ENCODE measurements around the gene MRPS9. TPM values are rescaled to one million over a fixed set of nuclear protein-coding genes. Genes with fewer than 3 reads are reported as not detected.
A peak's percentile ranks its signal among the peaks of the same experiment; 100 is the strongest.

The MRPS9 gene
- total and polyA plus RNA-seq, 3 donors from 2014 or later, result 28.6 to 59.6 (median 30.5) TPM

DNA sequence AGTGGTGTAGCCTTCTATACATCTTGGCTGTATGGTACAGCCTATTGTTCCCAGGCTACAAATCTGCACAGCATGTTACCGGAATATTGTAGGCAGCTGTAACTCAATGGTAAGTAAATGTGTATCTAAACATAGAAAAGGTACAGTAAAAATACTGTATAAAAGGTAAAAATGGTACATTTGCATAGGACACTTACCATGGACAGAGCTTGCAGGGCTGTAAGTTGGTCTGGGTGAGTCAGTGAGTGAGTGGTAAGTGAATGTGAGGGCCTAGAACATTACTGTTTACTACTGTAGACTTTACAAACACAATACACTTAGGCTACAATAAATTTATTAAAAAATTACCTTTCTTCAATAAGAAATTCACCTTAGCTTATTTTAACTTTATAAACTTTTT is 3.7 kb upstream of the MRPS9 start:
- H3K9me3 ChIP-seq, result no peaks in the 10 kb centered on the region
- no peak overlapping the region for H3K4me3 ChIP-seq
- no peaks in the 10 kb centered on the region for H3K27me3 ChIP-seq
- no peaks in the 10 kb centered on the region for H3K36me3 ChIP-seq (ENCODE audit: low read depth, missing control alignments)
- H3K27ac ChIP-seq, result no peak overlapping the region
- 91 to 94% methylated on average over 1 of the region's 1 CpG for WGBS, 2 donors
- TF ChIP-seq POLR2A (IDR thresholded peaks at IDR 0.05), result no peak
- TF ChIP-seq, protein P1, sequence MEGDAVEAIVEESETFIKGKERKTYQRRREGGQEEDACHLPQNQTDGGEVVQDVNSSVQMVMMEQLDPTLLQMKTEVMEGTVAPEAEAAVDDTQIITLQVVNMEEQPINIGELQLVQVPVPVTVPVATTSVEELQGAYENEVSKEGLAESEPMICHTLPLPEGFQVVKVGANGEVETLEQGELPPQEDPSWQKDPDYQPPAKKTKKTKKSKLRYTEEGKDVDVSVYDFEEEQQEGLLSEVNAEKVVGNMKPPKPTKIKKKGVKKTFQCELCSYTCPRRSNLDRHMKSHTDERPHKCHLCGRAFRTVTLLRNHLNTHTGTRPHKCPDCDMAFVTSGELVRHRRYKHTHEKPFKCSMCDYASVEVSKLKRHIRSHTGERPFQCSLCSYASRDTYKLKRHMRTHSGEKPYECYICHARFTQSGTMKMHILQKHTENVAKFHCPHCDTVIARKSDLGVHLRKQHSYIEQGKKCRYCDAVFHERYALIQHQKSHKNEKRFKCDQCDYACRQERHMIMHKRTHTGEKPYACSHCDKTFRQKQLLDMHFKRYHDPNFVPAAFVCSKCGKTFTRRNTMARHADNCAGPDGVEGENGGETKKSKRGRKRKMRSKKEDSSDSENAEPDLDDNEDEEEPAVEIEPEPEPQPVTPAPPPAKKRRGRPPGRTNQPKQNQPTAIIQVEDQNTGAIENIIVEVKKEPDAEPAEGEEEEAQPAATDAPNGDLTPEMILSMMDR (IDR thresholded peaks at IDR 0.05), result no peak
- intact Hi-C loops (cut with DNase I; ENCODE audit: low total_unique reads), result no loop called here
- H3K4me1 ChIP-seq, result peaks cover 5% of the 10 kb centered on the region
- DNase-seq, result no peak

DNA sequence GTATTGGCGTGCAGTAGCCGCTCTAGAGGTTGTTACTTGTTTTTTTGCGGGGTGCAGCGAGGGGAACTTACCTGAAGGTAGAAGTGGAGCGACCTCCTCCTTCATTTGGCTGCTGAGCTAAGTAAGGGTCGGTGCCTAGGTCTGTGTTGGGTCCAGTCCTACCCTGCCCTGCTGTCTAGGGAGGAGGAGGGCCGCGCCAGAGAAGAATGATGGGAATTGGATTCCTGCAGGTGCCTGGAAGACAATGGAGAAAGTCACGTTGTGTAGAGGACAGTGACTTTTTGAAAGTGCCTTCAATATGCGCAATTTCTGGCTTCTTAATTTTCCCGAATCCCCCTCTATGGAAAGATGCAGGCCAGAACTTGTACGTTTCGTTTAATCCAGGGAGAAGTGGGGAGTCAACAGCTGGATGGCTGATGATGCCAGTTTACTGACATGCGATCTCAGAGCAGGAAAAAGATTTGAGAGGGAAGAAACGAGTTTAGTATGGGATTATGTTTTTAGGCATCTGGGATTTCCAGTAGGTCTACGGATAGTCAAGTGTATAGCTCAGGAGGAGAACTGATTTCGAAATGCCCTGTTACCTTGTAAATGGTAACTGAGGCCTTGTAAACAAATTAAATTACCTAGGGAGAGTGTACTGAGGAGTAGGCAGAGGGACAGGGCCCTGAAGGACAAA is 653 bp downstream of the MRPS9 start:
- H3K9me3 ChIP-seq, result no peaks in the 10 kb centered on the region
- intact Hi-C loops (cut with DNase I; ENCODE audit: low total_unique reads), result no loop called here
- H3K27ac ChIP-seq, result peak overlapping the region; percentile 34 to 89
- WGBS, 2 donors, result 5% methylated on average over 17 of the region's 17 CpGs
- H3K27me3 ChIP-seq, result no peaks in the 10 kb centered on the region
- H3K36me3 ChIP-seq (ENCODE audit: low read depth, missing control alignments), result no peaks in the 10 kb centered on the region
- TF ChIP-seq, protein P1 (IDR thresholded peaks at IDR 0.05), result no peak
- no peak for TF ChIP-seq POLR2A (IDR thresholded peaks at IDR 0.05)
- DNase-seq, result peak; percentile 48
- peak overlapping the region; percentile 82 to 87 for H3K4me3 ChIP-seq
- H3K4me1 ChIP-seq, result peaks cover 5% of the 10 kb centered on the region

DNA sequence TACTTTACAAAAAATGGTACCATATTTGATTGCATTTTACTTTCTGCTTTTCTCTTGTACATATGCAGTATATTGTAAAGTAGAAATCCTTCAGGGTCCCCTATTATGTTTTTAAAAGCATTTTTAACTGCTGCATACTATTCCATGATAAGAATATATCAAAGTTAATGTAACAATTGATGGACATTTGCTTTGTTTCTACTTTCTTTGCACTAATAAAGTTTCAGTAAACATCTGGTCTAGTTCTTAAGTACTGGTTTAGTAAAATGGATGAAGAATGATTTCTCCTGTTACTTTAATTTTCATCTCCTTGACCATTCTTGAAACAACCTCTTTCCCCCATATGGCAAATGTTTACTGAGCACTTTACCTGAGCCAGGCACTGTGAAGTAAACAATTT is 1.7 kb downstream of the MRPS9 start:
- H3K27ac ChIP-seq, result no peak overlapping the region
- DNase-seq, result no peak
- TF ChIP-seq, protein P1 (IDR thresholded peaks at IDR 0.05), result no peak
- TF ChIP-seq POLR2A (IDR thresholded peaks at IDR 0.05), result no peak
- intact Hi-C loops (cut with DNase I; ENCODE audit: low total_unique reads), result no loop called here
- no peaks in the 10 kb centered on the region for H3K27me3 ChIP-seq
- H3K36me3 ChIP-seq (ENCODE audit: low read depth, missing control alignments), result no peaks in the 10 kb centered on the region
- H3K4me3 ChIP-seq, result no peak overlapping the region
- no peaks in the 10 kb centered on the region for H3K9me3 ChIP-seq
- peaks cover 5% of the 10 kb centered on the region for H3K4me1 ChIP-seq

DNA sequence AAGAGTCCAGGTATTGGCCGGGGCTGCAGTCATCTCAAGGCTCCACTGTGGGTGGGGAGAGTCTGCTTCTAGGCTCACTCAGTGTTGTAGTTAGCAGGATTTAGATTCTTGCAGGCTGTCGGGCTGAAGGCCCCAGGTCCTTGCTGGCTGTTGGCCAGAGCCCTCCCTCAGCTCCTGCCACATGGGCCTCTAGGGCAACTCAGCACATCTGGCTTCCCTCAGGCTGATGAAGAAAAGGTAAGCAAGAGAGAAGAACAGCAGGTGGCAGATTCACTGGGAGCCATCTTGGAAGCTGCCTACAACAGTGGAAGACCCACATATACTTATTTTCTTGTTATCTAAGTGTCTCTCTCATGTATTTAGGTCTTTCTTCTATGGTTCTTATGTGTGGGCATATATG is 4.3 kb downstream of the MRPS9 start:
- H3K36me3 ChIP-seq (ENCODE audit: low read depth, missing control alignments), result no peaks in the 10 kb centered on the region
- H3K4me3 ChIP-seq, result no peak overlapping the region
- DNase-seq, result peak; percentile 21
- H3K27ac ChIP-seq, result peak overlapping the region in 1 of 2 donors; percentile 3
- no peaks in the 10 kb centered on the region for H3K9me3 ChIP-seq
- H3K27me3 ChIP-seq, result no peaks in the 10 kb centered on the region
- intact Hi-C loops (cut with DNase I; ENCODE audit: low total_unique reads), result no loop called here
- H3K4me1 ChIP-seq, result peaks cover 5% of the 10 kb centered on the region
- TF ChIP-seq POLR2A (IDR thresholded peaks at IDR 0.05), result no peak
- TF ChIP-seq, protein P1 (IDR thresholded peaks at IDR 0.05), result no peak
- 58 to 75% methylated on average over 2 of the region's 2 CpGs for WGBS, 2 donors

DNA sequence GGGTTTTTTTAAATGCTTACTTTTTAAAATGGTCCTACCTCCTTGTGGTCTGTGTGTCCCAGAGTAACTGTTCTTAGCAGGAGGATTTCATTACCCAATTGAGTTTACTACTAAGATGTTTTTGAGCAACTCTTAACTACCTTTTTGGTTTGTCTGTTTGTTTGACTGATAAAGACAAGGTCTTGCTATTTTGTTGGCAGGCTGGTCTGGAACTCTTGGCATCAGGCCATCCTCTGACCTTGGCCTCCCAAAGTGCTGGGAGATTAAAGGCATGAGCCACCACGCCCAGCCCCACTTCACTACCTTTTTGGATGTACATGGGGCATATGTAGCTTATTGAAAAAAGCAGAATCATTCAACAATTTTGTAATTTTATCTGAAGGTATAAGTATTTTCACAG is 14.9 kb downstream of the MRPS9 start:
- TF ChIP-seq, protein P1 (IDR thresholded peaks at IDR 0.05), result no peak
- TF ChIP-seq POLR2A (IDR thresholded peaks at IDR 0.05), result no peak
- H3K4me1 ChIP-seq, result no peaks in the 10 kb centered on the region
- H3K9me3 ChIP-seq, result no peaks in the 10 kb centered on the region
- H3K36me3 ChIP-seq (ENCODE audit: low read depth, missing control alignments), result no peaks in the 10 kb centered on the region
- 62 to 75% methylated on average over 1 of the region's 1 CpG for WGBS, 2 donors
- intact Hi-C loops (cut with DNase I; ENCODE audit: low total_unique reads), result no loop called here
- H3K27me3 ChIP-seq, result no peaks in the 10 kb centered on the region
- no peak overlapping the region for H3K27ac ChIP-seq
- no peak overlapping the region for H3K4me3 ChIP-seq
- peak; percentile 42 for DNase-seq

Measured in testis (tissue), 3 donors.